HCT116 (cell line): ENCODE data around the gene MAP1LC3C. TPM values are rescaled to one million over a fixed set of nuclear protein-coding genes. Genes with fewer than 3 reads are reported as not detected.
A peak's percentile ranks its signal among the peaks of the same experiment; 100 is the strongest.

Experiments
- ATAC-seq: fragments of 200-7000 bp; cut with Tn5 transposase; 2 replicates; pipeline ENCODE4 v1.9.1; 2020; ENCODE audit warnings: mild to moderate bottlenecking, moderate library complexity
- BruUV-seq: library from RNA; stranded (reverse); fragments of 400-500 nt; replicated peaks from 2 replicates; lab custom pipeline; 2021; lab: Mats Ljungman, UMichigan
- CTCF ChIA-PET: fragments of 300-600 bp; sonication (Branson Sonifier 250); formaldehyde crosslinking; loops from one replicate; lab custom pipeline; 2021; ENCODE audit warnings: antibody characterized with exemption; lab: Charles Lee
- POLR2A ChIA-PET: fragments of 300-600, 350-600 bp; sonication (Branson Sonifier 250); formaldehyde crosslinking; loops from one replicate; lab custom pipeline; 2021; ENCODE audit warnings: antibody characterized with exemption; lab: Charles Lee
- RAD21 ChIA-PET, 2 experiments: fragments of 300-600 bp; sonication (Branson Sonifier 250); formaldehyde crosslinking; loops; one replicate each; lab custom pipeline; 2023; ENCODE audit warnings: low total read pairs in 2 of 2; ENCODE audit not compliant: uncharacterized antibody in 2 of 2, unreplicated experiment in 2 of 2, low non-redundant PET in 1 of 2; lab: Charles Lee
- DNase-seq: peaks from one replicate; pipeline ENCODE4 v3.0.0-alpha.2; 2010; ENCODE audit warnings: low read depth, low spot score
- H2AFZ ChIP-seq: fragments of 200-600 bp; shearing (Covaris generic), sonication (generic); 2 replicates; pipeline ENCODE4 v1.6.1; 2017; ENCODE audit warnings: low read depth, mixed run types, mixed read lengths, antibody characterized with exemption, low read length; ENCODE audit not compliant: poor library complexity, severe bottlenecking
- H3K27ac ChIP-seq: 2 replicates; pipeline ENCODE4 v1.5.1; 2012; ENCODE audit warnings: low read depth, low read length
- H3K27me3 ChIP-seq: fragments of 200-600 bp; sonication (generic); 2 replicates; pipeline ENCODE4 v1.6.1; 2016; ENCODE audit warnings: mixed run types, low read length, mixed read lengths; ENCODE audit not compliant: insufficient read depth
- H3K36me3 ChIP-seq, 2 experiments: fragments of 200-500 bp in 1 of 2; fragments of 200-600 bp in 1 of 2; sonication (Bioruptor generic) in 1 of 2; sonication (generic) in 1 of 2; 2 replicates each; pipeline versions ENCODE4 v1.5.1 to v1.6.1; 2014 to 2016; ENCODE audit warnings: low read length in 2 of 2, inconsistent platforms in 1 of 2, mixed read lengths in 1 of 2, mixed run types in 1 of 2; ENCODE audit not compliant: insufficient read depth in 2 of 2, control insufficient read depth in 1 of 2
- H3K4me1 ChIP-seq, 2 experiments: fragments of 200-600 bp in 1 of 2; sonication (generic) in 1 of 2; 2 replicates each; pipeline versions ENCODE4 v1.5.1 to v1.6.1; 2012 to 2017; ENCODE audit warnings: low read length in 2 of 2, inconsistent platforms in 1 of 2, mild to moderate bottlenecking in 1 of 2, mixed read lengths in 1 of 2, mixed run types in 1 of 2, moderate library complexity in 1 of 2; ENCODE audit not compliant: insufficient read depth in 2 of 2, control insufficient read depth in 1 of 2
- H3K4me2 ChIP-seq: fragments of 200-600 bp; sonication (generic); 2 replicates; pipeline ENCODE4 v1.6.1; 2017; ENCODE audit warnings: mixed run types, low read length, mixed read lengths
- H3K4me3 ChIP-seq, 2 experiments: fragments of 200-600 bp in 1 of 2; sonication (generic) in 1 of 2; replicated peaks in 1 of 2; 2 replicates each; pipeline ENCODE4 v1.5.1; 2011 to 2016; ENCODE audit warnings: low read length in 2 of 2, control low read depth in 1 of 2, low read depth in 1 of 2, mild to moderate bottlenecking in 1 of 2, mixed read lengths in 1 of 2, mixed run types in 1 of 2
- H3K79me2 ChIP-seq: fragments of 200-600 bp; sonication (generic); 2 replicates; pipeline ENCODE4 v1.6.1; 2017; ENCODE audit warnings: mild to moderate bottlenecking, mixed run types, low read length, moderate library complexity, mixed read lengths; ENCODE audit not compliant: insufficient read depth
- H3K9ac ChIP-seq: fragments of 200-600 bp; sonication (generic); 2 replicates; pipeline ENCODE4 v1.6.1; 2016; ENCODE audit warnings: low read length, mixed read lengths
- H3K9me2 ChIP-seq: fragments of 200-600 bp; sonication (generic), shearing (Covaris generic); 2 replicates; pipeline ENCODE4 v1.6.1; 2017; ENCODE audit warnings: mixed run types, mild to moderate bottlenecking, moderate library complexity; ENCODE audit not compliant: insufficient read depth
- H3K9me3 ChIP-seq, 2 experiments: fragments of 200-500 bp in 1 of 2; fragments of 200-600 bp in 1 of 2; sonication (Bioruptor generic) in 1 of 2; sonication (generic) in 1 of 2; 2 replicates each; pipeline ENCODE4 v1.6.1; 2014 to 2017; ENCODE audit warnings: low read length in 2 of 2, mixed read lengths in 2 of 2, inconsistent platforms in 1 of 2, low read depth in 1 of 2, mild to moderate bottlenecking in 1 of 2, mixed run types in 1 of 2, moderate library complexity in 1 of 2; ENCODE audit not compliant: control insufficient read depth in 1 of 2, insufficient read depth in 1 of 2
- H4K20me1 ChIP-seq: fragments of 200-600 bp; sonication (generic), shearing (Covaris generic); 2 replicates; pipeline ENCODE4 v1.6.1; 2017; ENCODE audit warnings: mixed run types, mild to moderate bottlenecking, moderate library complexity; ENCODE audit not compliant: insufficient read depth
- CBX3 ChIP-seq: IDR thresholded peaks from 2 replicates; pipeline ENCODE4 v1.6.1; 2012; ENCODE audit warnings: low read depth
- EZH2 ChIP-seq: fragments of 200-600 bp; sonication (generic); IDR thresholded peaks from 2 replicates; pipeline ENCODE4 v1.6.1; 2017; ENCODE audit warnings: antibody characterized with exemption, mixed run types
- FOSL1 ChIP-seq: IDR thresholded peaks from 2 replicates; pipeline ENCODE4 v1.6.1; 2012; ENCODE audit warnings: low read depth
- POLR2AphosphoS5 ChIP-seq: IDR thresholded peaks from 2 replicates; pipeline ENCODE4 v1.6.1; 2011; ENCODE audit warnings: mild to moderate bottlenecking, low read depth, low read length, moderate library complexity
- RAD21 ChIP-seq: IDR thresholded peaks from 2 replicates; pipeline ENCODE4 v1.6.1; 2012; ENCODE audit warnings: low read depth, mild to moderate bottlenecking
- SP1 ChIP-seq: IDR thresholded peaks from 2 replicates; pipeline ENCODE4 v1.6.1; 2012; ENCODE audit warnings: low read depth
- SRF ChIP-seq: IDR thresholded peaks from 2 replicates; pipeline ENCODE4 v1.6.1; 2012; ENCODE audit warnings: low read depth
- intact Hi-C: fragments of 100-400 bp; cut with micrococcal nuclease; formaldehyde crosslinking; loops from 2 replicates; pipeline ENCODE4 v1.10.0; 2022
- total RNA-seq: library from RNA; stranded (reverse); gene quantifications from one replicate; pipeline ENCODE4 v1.2.1, GENCODE V29; 2021; ENCODE audit not compliant: unreplicated experiment
- TF ChIP-seq, protein P1 (sequence below): IDR thresholded peaks from 2 replicates; pipeline ENCODE4 v1.6.1; 2012
- TF ChIP-seq, protein P2 (sequence below): IDR thresholded peaks from 2 replicates; pipeline ENCODE4 v1.6.1; 2012; ENCODE audit warnings: low read depth
- TF ChIP-seq, protein P3 (sequence below), 3 experiments: fragments of 200-600 bp in 1 of 3; sonication (generic) in 1 of 3; IDR thresholded peaks in 2 of 3; conservative IDR thresholded peaks in 1 of 3; 2 replicates each; pipeline ENCODE4 v1.5.1; 2012 to 2017; ENCODE audit warnings: low read depth in 2 of 3, low read length in 2 of 3, antibody characterized with exemption in 1 of 3, borderline replicate concordance in 1 of 3, control low read depth in 1 of 3, mild to moderate bottlenecking in 1 of 3, mixed read lengths in 1 of 3, mixed run types in 1 of 3, moderate library complexity in 1 of 3; ENCODE audit not compliant: insufficient read depth in 1 of 3

The MAP1LC3C gene
- total RNA-seq, 1 experiment from 2014 or later, result not detected

DNA sequence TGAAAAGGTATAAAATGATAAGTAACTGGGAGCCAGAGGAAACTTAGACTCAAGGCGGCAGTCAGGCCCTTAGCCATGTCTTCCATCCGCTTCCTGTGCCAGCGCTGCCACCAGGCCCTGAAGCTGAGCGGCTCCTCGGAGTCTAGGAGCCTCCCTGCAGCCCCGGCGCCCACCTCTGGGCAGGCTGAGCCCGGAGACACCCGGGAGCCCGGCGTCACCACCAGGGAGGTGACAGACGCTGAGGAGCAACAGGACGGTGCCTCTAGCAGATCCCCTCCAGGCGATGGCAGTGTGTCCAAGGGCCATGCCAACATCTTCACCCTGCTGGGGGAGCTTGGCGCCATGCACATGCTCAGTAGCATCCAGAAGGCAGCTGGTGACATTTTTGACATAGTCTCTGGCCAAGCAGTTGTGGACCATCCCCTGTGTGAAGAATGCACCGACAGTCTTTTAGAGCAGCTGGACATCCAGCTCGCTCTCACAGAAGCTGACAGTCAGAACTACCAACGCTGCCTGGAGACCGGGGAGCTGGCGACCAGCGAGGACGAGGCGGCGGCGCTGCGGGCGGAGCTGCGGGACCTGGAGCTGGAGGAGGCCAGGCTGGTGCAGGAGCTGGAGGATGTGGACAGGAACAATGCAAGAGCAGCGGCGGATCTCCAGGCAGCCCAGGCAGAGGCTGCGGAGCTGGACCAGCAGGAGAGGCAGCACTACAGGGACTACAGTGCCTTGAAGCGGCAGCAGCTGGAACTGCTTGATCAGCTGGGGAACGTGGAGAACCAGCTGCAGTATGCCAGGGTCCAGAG lies 41.0 kb downstream of the MAP1LC3C start, which contains the start of gene BECN2:
TSS of gene BECN2 (plus strand) at position 76 of the 803 bp plus-strand sequence. CDS start at position 76, 0 bp downstream.
- BruUV-seq, result no TSS peak
- Histone ChIP-seq H3K9ac (no peak within 1 kb of the TSS), H3K27me3 (no peaks in the 10 kb centered on the region), H3K9me2 (no peaks in the 10 kb centered on the region), H3K27ac (no peak within 1 kb of the TSS), H3K79me2 (no peaks in the 10 kb centered on the region), H4K20me1 (no peaks in the 10 kb centered on the region), H3K4me3 (no peak within 1 kb of the TSS), H3K9me3 (no peaks in the 10 kb centered on the region), H3K4me1 (no peaks in the 10 kb centered on the region), H3K4me2 (no peak within 1 kb of the TSS), H3K36me3 (no peaks in the 10 kb centered on the region), H2AFZ (no peak within 1 kb of the TSS)
- intact Hi-C loops, result no loop called here
- no peak for TF ChIP-seq CBX3
- TF ChIP-seq SP1, result no peak
- TF ChIP-seq, protein P1, sequence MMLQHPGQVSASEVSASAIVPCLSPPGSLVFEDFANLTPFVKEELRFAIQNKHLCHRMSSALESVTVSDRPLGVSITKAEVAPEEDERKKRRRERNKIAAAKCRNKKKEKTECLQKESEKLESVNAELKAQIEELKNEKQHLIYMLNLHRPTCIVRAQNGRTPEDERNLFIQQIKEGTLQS, result no peak
- ChIA-PET RAD21 (no interaction called here), CTCF (interaction anchor here (1.0 kb wide), 1 partner anchor 29 kb away, joined by 3 read pairs; no protein-coding TSS in a partner anchor), POLR2A (no interaction called here)
- ATAC-seq, result peak; percentile 80
- DNase-seq, result no peak

DNA sequence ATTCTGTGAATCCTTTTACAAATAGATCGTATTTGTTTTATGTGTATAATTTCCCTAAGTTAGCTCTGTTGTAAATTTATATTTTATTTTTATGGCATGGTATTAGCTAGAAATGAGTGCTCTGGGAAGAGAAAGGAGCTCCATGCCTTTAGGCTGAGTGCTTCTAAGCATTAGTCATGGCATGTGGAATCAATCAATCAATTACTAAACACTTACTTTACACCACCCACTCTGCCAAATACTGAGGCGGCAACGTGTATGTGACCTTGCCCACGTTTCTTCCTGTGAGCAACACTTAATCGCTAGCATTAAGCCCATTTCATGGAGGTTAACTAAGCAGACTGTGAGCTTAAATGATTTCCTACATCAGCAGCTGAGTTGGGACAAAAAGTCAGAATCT lies 48.5 kb downstream of the MAP1LC3C start:
- Histone ChIP-seq H4K20me1 (no peaks in the 10 kb centered on the region), H3K4me3 (no peak overlapping the region), H3K9me3 (no peaks in the 10 kb centered on the region), H3K4me1 (peaks cover 0 to 3% of the 10 kb centered on the region in 2 experiments; a peak in 1 of 4 replicates), H3K36me3 (no peaks in the 10 kb centered on the region), H3K79me2 (no peaks in the 10 kb centered on the region), H3K27me3 (no peaks in the 10 kb centered on the region), H3K9ac (no peak overlapping the region), H3K4me2 (no peak overlapping the region), H2AFZ (no peak overlapping the region), H3K9me2 (no peaks in the 10 kb centered on the region), H3K27ac (no peak overlapping the region)
- ChIA-PET CTCF (no interaction called here), POLR2A (interaction anchor here (0.7 kb wide), 1 partner anchor 1921 kb away, joined by 4 read pairs; no protein-coding TSS in a partner anchor), RAD21 (no interaction called here)
- DNase-seq, result no peak
- no TSS peak for BruUV-seq
- no peak for ATAC-seq
- intact Hi-C loops, result no loop called here
- TF ChIP-seq RAD21 (no peak), SRF (no peak), FOSL1 (no peak), POLR2AphosphoS5 (no peak), EZH2 (no peak)
- TF ChIP-seq, protein P2, sequence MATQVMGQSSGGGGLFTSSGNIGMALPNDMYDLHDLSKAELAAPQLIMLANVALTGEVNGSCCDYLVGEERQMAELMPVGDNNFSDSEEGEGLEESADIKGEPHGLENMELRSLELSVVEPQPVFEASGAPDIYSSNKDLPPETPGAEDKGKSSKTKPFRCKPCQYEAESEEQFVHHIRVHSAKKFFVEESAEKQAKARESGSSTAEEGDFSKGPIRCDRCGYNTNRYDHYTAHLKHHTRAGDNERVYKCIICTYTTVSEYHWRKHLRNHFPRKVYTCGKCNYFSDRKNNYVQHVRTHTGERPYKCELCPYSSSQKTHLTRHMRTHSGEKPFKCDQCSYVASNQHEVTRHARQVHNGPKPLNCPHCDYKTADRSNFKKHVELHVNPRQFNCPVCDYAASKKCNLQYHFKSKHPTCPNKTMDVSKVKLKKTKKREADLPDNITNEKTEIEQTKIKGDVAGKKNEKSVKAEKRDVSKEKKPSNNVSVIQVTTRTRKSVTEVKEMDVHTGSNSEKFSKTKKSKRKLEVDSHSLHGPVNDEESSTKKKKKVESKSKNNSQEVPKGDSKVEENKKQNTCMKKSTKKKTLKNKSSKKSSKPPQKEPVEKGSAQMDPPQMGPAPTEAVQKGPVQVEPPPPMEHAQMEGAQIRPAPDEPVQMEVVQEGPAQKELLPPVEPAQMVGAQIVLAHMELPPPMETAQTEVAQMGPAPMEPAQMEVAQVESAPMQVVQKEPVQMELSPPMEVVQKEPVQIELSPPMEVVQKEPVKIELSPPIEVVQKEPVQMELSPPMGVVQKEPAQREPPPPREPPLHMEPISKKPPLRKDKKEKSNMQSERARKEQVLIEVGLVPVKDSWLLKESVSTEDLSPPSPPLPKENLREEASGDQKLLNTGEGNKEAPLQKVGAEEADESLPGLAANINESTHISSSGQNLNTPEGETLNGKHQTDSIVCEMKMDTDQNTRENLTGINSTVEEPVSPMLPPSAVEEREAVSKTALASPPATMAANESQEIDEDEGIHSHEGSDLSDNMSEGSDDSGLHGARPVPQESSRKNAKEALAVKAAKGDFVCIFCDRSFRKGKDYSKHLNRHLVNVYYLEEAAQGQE, result no peak
- TF ChIP-seq, protein P1, result no peak
- TF ChIP-seq, protein P3, sequence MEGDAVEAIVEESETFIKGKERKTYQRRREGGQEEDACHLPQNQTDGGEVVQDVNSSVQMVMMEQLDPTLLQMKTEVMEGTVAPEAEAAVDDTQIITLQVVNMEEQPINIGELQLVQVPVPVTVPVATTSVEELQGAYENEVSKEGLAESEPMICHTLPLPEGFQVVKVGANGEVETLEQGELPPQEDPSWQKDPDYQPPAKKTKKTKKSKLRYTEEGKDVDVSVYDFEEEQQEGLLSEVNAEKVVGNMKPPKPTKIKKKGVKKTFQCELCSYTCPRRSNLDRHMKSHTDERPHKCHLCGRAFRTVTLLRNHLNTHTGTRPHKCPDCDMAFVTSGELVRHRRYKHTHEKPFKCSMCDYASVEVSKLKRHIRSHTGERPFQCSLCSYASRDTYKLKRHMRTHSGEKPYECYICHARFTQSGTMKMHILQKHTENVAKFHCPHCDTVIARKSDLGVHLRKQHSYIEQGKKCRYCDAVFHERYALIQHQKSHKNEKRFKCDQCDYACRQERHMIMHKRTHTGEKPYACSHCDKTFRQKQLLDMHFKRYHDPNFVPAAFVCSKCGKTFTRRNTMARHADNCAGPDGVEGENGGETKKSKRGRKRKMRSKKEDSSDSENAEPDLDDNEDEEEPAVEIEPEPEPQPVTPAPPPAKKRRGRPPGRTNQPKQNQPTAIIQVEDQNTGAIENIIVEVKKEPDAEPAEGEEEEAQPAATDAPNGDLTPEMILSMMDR (IDR thresholded peaks at IDR 0.05 in 2 of 3, conservative IDR thresholded peaks at IDR 0.05 in 1 of 3; ENCODE audit: borderline replicate concordance in 1 of 3, insufficient read depth in 1 of 3, low read depth in 2 of 3, low read length in 2 of 3), result no peak
